H1 (cell line): ENCODE results near the gene PANX2.

Experiments
- ASH2L ChIP-seq: fragments of 200-600, 300-600 bp; sonication (generic); IDR thresholded peaks from one replicate; pipeline ENCODE4 v1.7.1; 2017; ENCODE audit warnings: low read length
- EP300 ChIP-seq, 2 experiments: IDR thresholded peaks; 1 replicate in 1 of 2; 2 replicates in 1 of 2; pipeline ENCODE4 v1.6.1; 2011 to 2012; ENCODE audit warnings: low read depth in 2 of 2, low read length in 2 of 2, mild to moderate bottlenecking in 2 of 2, borderline replicate concordance in 1 of 2, inconsistent platforms in 1 of 2, moderate library complexity in 1 of 2
- HDAC6 ChIP-seq: IDR thresholded peaks from one replicate; pipeline ENCODE4 v1.7.1; 2012; ENCODE audit warnings: low read depth, mild to moderate bottlenecking, inconsistent platforms, low read length, moderate library complexity
- POLR2A ChIP-seq, 2 experiments: IDR thresholded peaks; 1 replicate in 1 of 2; 2 replicates in 1 of 2; pipeline ENCODE4 v1.6.1; 2011; ENCODE audit warnings: low read depth in 2 of 2, low read length in 2 of 2, mild to moderate bottlenecking in 2 of 2; ENCODE audit errors: control extremely low read depth in 1 of 2
- POLR2AphosphoS5 ChIP-seq: IDR thresholded peaks from 2 replicates; pipeline ENCODE4 v1.6.1; 2011; ENCODE audit warnings: low read depth, low read length
- RXRA ChIP-seq: IDR thresholded peaks from 2 replicates; pipeline ENCODE4 v1.6.1; 2011; ENCODE audit warnings: low read depth, mild to moderate bottlenecking, low read length, moderate library complexity; ENCODE audit not compliant: insufficient read depth
- SIN3A ChIP-seq, 2 experiments: IDR thresholded peaks in 1 of 2; conservative IDR thresholded peaks in 1 of 2; 2 replicates each; pipeline ENCODE4 v1.6.1; 2011 to 2012; ENCODE audit warnings: low read length in 2 of 2, improper control_type of control experiment in 1 of 2, low read depth in 1 of 2, mild to moderate bottlenecking in 1 of 2
- SP1 ChIP-seq: IDR thresholded peaks from 2 replicates; pipeline ENCODE4 v1.6.1; 2011; ENCODE audit warnings: low read depth, low read length
- SUZ12 ChIP-seq: fragments of 200-600 bp; sonication (generic); IDR thresholded peaks from 2 replicates; pipeline ENCODE4 v1.6.1; 2012; ENCODE audit warnings: mild to moderate bottlenecking, inconsistent platforms, low read length, moderate library complexity, mixed read lengths
- TF ChIP-seq, protein P1 (sequence below), 3 experiments: IDR thresholded peaks; 1 replicate in 2 of 3; 2 replicates in 1 of 3; pipeline versions ENCODE4 v1.5.1 to v1.6.1; 2011; ENCODE audit warnings: low read length in 3 of 3, mild to moderate bottlenecking in 3 of 3, inconsistent platforms in 2 of 3, low read depth in 1 of 3, moderate library complexity in 1 of 3; ENCODE audit not compliant: insufficient read depth in 1 of 3; ENCODE audit errors: control extremely low read depth in 1 of 3
- TF ChIP-seq, protein P2 (sequence below): IDR thresholded peaks from 2 replicates; pipeline ENCODE4 v1.6.1; 2012; ENCODE audit warnings: inconsistent platforms

- TF ChIP-seq POLR2A (IDR thresholded peaks at IDR 0.05; ENCODE audit: control extremely low read depth in 1 of 2, low read depth in 2 of 2, low read length in 2 of 2) (peak in 1 of 2 experiments; percentile 44; a peak in 1 of 3 replicates), EP300 (IDR thresholded peaks at IDR 0.05; ENCODE audit: borderline replicate concordance in 1 of 2, low read depth in 2 of 2, low read length in 2 of 2) (no peak), SIN3A (conservative IDR thresholded peaks at IDR 0.05 in 1 of 2, IDR thresholded peaks at IDR 0.05 in 1 of 2; ENCODE audit: low read depth in 1 of 2, low read length in 2 of 2) (peak in 1 of 2 experiments; percentile 51; a peak in 1 of 4 replicates), HDAC6 (no peak), POLR2AphosphoS5 (0 out of 2 replicates have a peak, but pooled peaks have one; percentile 35), SUZ12 (no peak), SP1 (no peak; the same call in 1 of the 2 replicates), RXRA (no peak), ASH2L (peak; percentile 43)
- TF ChIP-seq, protein P1, sequence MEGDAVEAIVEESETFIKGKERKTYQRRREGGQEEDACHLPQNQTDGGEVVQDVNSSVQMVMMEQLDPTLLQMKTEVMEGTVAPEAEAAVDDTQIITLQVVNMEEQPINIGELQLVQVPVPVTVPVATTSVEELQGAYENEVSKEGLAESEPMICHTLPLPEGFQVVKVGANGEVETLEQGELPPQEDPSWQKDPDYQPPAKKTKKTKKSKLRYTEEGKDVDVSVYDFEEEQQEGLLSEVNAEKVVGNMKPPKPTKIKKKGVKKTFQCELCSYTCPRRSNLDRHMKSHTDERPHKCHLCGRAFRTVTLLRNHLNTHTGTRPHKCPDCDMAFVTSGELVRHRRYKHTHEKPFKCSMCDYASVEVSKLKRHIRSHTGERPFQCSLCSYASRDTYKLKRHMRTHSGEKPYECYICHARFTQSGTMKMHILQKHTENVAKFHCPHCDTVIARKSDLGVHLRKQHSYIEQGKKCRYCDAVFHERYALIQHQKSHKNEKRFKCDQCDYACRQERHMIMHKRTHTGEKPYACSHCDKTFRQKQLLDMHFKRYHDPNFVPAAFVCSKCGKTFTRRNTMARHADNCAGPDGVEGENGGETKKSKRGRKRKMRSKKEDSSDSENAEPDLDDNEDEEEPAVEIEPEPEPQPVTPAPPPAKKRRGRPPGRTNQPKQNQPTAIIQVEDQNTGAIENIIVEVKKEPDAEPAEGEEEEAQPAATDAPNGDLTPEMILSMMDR (IDR thresholded peaks at IDR 0.05; ENCODE audit: control extremely low read depth in 1 of 3, insufficient read depth in 1 of 3, low read depth in 1 of 3, low read length in 3 of 3), result no peak
- TF ChIP-seq, protein P2, sequence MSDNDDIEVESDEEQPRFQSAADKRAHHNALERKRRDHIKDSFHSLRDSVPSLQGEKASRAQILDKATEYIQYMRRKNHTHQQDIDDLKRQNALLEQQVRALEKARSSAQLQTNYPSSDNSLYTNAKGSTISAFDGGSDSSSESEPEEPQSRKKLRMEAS, result peak; percentile 29; the same call in 1 of the 2 replicates
Observed at GRCh38 chr22:50199829-50200460, 29.4 kb downstream of the PANX2 start.
